SJCRH30 (cell line): ENCODE data around the gene MRPL38. TPM values are rescaled to one million over a fixed set of nuclear protein-coding genes. Genes with fewer than 3 reads are reported as not detected.
"Not testable (repeated sequence)": the region's sequence is repeated elsewhere in the genome, so short reads cannot be mapped to it uniquely, and the experiment has no call there.

Source experiments
- DNase-seq, 2 experiments: peaks; one replicate each; pipeline ENCODE4 v3.0.0-alpha.2; 2015 to 2020
- H3K27ac ChIP-seq: fragments of 250-450 bp; sonication (Bioruptor Pico); 2 replicates; pipeline ENCODE4 v1.5.1; 2020; ENCODE audit warnings: mild to moderate bottlenecking, moderate library complexity
- H3K27me3 ChIP-seq: fragments of 250-450 bp; sonication (Bioruptor Pico); 2 replicates; pipeline ENCODE4 v1.5.1; 2020; ENCODE audit warnings: mild to moderate bottlenecking, moderate library complexity
- H3K36me3 ChIP-seq: fragments of 250-450 bp; sonication (Bioruptor Pico); 2 replicates; pipeline ENCODE4 v1.5.1; 2020; ENCODE audit warnings: mild to moderate bottlenecking, moderate library complexity
- H3K4me1 ChIP-seq: fragments of 250-450 bp; sonication (Bioruptor Pico); 2 replicates; pipeline ENCODE4 v1.5.1; 2020; ENCODE audit warnings: mild to moderate bottlenecking, moderate library complexity
- H3K4me3 ChIP-seq: fragments of 250-450 bp; sonication (Bioruptor Pico); 2 replicates; pipeline ENCODE4 v1.5.1; 2020; ENCODE audit warnings: mild to moderate bottlenecking, moderate library complexity
- H3K9me3 ChIP-seq: fragments of 250-450 bp; sonication (Bioruptor Pico); replicated peaks from 2 replicates; pipeline ENCODE4 v1.5.1; 2020; ENCODE audit warnings: mild to moderate bottlenecking, moderate library complexity
- total RNA-seq: library from RNA; depleted of rRNA; stranded (reverse); fragments of >200 nt; shearing (Covaris generic); gene quantifications from 2 replicates; pipeline ENCODE4 v1.2.3, GENCODE V29; 2014

MRPL38 gene
- total RNA-seq, 1 experiment from 2014 or later: 43.6 TPM

DNA sequence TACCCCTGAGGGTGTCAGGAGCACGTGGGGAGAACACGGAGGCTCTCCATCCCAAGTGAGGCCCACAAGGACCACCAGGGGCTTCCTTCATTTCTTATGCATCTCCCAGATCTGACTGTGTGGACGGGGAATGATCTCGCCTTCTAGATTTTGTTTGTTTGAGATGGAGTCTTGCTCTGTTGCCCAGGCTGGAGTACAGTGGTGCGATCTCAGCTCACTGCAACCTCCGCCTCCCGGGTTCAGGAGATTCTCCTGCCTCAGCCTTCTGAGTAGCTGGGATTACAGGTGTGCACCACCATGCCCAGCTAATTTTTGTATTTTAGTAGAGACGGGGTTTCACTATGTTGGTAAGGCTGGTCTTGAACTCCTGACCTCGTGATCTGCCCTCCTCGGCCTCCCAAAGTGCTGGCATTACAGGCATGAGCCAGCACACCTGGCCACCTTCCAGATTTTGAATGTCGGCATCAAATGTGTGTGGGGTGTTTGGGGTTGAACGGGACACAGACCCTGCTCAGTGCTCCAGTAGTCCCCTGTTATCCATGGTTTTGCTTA lies 35.9 kb downstream of the MRPL38 start:
- H3K27ac ChIP-seq: peak overlapping the region; percentile 58
- peaks cover 40% of the 10 kb centered on the region for H3K4me1 ChIP-seq
- DNase-seq: not testable (repeated sequence)

DNA sequence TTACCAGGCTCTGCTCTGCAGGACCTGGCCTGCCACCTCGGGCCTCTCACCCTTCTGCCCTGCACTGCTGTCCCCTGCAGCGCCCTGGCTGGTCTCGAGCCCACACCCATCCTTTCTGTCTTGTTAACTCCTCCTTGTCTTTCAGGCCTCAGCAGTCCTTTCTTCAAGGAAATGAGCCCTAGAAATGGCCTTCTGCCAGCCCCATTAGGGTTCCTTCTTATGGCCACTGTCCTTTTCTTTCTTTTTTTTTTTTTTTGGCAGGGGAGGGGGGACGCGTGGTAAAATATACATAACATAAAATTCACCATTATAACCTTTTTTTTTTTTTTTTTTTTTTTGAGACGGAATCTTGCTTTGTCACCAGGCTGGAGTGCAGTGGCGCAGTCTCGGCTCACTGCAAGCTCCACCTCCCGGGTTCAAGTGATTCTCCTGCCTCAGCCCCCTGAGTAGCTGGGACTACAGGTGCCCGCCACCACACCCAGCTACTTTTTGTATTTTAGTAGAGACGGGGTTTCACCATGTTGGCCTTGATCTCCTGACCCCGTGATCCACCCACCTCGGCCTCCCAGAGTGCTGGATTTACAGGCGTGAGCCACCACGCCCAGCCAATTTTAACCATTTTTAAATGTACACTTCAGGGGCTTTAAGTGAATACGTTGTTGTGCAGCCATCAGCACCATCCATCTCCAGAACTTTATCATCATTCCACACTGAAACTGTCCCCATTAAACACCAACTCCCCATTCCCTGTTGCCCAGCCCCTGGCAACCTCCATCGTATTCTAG lies 39.1 kb downstream of the MRPL38 start:
- H3K27ac ChIP-seq, H3K27me3 ChIP-seq, H3K36me3 ChIP-seq, H3K4me3 ChIP-seq, H3K9me3 ChIP-seq, DNase-seq: not testable (repeated sequence)
- peaks cover 44% of the 10 kb centered on the region for H3K4me1 ChIP-seq

More for the DNA sequence above, 35.9 kb downstream of the MRPL38 start:
- H3K36me3 ChIP-seq, H3K27me3 ChIP-seq, H3K9me3 ChIP-seq: not testable (repeated sequence)
- H3K4me3 ChIP-seq: peak overlapping the region; percentile 32

DNA sequence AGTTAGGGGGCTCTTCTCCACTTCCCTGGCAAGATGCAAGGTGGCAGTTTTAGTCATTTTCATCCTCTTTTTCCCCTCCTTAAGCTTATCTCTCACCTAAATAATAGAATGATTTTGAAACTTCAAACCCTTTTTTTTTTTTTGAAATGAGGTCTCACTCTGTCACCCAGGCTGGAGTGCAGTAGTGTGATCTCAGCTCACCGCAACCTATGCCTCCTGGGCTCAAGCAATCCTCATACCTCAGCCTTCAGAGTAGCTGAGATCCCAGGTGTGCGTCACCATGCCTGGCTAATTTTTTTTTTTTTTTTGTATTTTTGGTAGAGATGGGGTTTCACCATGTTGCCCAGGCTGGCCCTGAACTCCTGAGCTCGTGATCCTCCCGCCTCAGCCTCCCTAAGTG lies 39.8 kb downstream of the MRPL38 start:
- not testable (repeated sequence) for H3K4me3 ChIP-seq, DNase-seq, H3K27me3 ChIP-seq, H3K27ac ChIP-seq, H3K36me3 ChIP-seq, H3K9me3 ChIP-seq
- H3K4me1 ChIP-seq: peaks cover 41% of the 10 kb centered on the region

DNA sequence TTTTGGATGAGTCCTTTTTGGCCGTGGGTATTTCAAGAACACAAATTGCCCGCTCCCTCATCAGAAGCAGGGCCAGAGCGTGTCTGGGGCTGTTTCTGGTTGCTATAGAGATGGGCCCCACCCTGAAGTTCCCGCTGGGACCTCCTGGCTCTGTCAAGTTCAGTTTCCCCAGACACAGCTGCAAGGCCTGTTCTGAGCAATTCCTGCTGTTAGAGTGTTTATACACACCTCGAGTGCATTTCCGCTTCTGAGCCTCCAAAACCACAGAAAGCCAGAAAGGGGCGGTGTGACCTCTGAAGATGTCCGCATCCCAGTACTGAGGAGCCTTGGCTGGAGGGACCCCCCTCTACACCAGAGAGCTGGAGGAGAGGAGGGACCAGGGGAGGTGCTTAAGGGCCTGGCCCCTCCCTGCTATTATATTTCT lies 40.2 kb downstream of the MRPL38 start:
- Histone ChIP-seq H3K4me1 (peaks cover 37% of the 10 kb centered on the region), H3K36me3 (no peaks in the 10 kb centered on the region), H3K27me3 (no peaks in the 10 kb centered on the region), H3K27ac (no peak overlapping the region; the same call in 1 of the 2 replicates), H3K4me3 (no peak overlapping the region), H3K9me3 (no peaks in the 10 kb centered on the region)
- DNase-seq: peak; percentile 94 to 98

DNA sequence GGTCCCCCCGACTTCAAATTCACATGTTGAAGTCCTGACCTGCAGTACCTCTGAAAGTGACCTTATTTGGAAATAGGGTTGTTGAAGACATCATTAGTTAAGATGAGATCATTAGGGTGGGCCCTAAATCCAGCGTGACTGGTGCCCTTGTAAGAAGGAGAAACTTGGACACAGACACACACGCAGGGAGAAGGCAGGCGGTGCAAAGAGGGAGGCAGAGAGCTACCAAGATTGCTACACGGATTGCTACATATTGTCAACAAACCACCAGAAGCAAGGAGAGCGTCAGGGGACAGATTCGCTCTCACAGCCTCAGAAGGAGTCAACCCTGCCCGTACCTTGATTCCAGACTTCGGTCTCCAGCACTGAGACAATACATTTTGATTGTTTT lies 42.8 kb downstream of the MRPL38 start:
- DNase-seq: peak in 1 of 2 experiments; percentile 52
- Histone ChIP-seq H3K4me3 (no peak overlapping the region), H3K36me3 (no peaks in the 10 kb centered on the region), H3K4me1 (peaks cover 28% of the 10 kb centered on the region), H3K27me3 (no peaks in the 10 kb centered on the region), H3K9me3 (no peaks in the 10 kb centered on the region), H3K27ac (no peak overlapping the region)

DNA sequence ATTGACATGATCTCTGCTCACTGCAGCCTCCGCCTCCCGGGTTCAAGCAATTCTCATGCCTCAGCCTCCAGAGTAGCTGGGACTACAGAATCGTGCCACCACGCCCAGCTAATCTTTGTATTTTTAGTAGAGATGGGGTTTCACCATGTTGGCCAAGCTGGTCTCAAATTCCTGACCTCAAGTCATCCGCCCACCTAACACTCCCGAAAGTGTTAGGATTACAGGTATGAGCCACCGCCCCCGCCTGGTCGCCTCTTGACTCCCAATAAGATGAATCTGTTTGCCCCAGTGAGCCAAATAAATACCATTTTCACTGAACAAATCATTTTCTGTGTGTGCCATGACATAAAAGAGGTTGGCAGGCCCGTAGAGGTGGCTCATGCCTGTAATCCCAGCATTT lies 45.3 kb downstream of the MRPL38 start:
- not testable (repeated sequence) for H3K4me3 ChIP-seq, H3K27me3 ChIP-seq, H3K27ac ChIP-seq, H3K9me3 ChIP-seq, DNase-seq, H3K36me3 ChIP-seq
- H3K4me1 ChIP-seq: peaks cover 28% of the 10 kb centered on the region

DNA sequence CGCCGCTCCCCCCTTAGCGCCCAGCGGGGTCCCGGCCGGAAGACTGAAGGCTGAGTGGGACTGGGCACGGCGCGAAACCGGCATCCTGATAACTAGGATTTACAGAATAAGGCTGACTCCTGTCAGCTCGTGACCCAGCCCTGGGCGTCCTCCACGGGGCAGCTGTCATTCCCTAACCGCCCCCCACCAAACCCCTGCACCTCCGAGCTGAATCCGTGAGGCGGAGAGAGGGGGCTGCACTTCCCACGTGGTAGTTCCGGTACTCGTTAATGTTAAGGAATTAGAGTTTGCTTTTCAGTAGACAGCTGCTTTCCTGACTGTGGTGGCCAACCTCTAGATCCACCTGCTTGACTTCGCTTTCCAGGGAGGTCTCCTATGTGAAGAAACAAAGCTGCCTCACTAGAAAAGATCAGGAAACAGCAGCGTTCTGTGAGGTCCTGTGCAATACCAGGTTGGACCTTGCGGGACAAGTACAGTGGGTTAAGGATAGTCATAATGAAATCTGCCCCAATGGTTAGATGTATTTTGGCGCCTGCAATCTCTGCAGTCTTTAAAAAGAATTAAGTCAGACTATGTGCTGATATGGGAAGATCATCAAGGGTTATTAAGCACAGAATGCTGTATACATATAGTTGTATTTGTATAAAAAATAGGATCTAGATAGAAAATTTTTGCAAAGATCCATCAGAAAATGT lies 48.5 kb downstream of the MRPL38 start:
- H3K4me3 ChIP-seq: peak overlapping the region; percentile 69
- peak overlapping the region; percentile 92 for H3K27ac ChIP-seq
- no peaks in the 10 kb centered on the region for H3K9me3 ChIP-seq
- H3K27me3 ChIP-seq: no peaks in the 10 kb centered on the region
- peaks cover 11% of the 10 kb centered on the region for H3K4me1 ChIP-seq
- peaks cover 2% of the 10 kb centered on the region; the same call in 1 of the 2 replicates for H3K36me3 ChIP-seq
- peak in 1 of 2 experiments; percentile 85 for DNase-seq

DNA sequence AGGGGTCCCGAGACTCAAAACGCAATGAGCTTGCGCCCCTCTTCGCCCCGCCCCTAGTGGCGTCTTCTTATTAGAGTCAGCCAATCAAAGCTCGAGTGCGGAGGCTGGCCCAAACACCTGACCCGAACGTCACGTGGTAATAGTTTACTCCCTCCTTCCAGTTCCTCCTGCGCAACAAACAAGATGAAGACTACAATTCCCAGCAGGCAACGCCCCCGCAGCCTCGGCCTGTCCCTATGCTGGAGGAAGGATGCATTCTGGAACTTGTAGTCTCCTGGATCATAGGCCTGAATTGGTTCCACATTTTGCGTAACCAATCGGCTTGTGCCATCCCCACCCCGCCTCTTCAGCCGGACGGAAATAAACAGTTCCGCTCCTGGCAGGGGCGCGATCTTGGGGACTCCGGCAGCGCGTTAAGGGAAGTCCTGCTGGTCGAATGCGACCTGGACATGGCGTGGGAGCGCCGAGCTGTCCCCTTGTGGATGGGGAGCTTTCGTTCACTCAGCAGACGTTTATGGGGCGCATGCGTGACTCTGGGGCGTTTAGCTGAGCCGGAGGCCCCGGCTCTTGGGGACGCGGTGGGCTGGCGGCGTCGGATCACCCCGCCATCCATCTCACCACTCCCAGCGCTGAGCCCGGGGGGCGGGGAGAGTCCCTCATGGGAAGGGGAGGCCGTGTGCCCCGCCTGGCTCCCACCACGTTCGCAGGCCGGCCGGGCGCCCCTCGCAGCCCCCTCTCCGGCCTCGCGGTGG lies 49.2 kb downstream of the MRPL38 start, which contains the start of gene WBP2:
WBP2 (minus strand) TSS at position 26 of the 752 bp plus-strand sequence. CDS start 38 bp downstream, outside the sequence.
- Histone ChIP-seq H3K4me3 (peak within 1 kb of the TSS; percentile 69), H3K4me1 (peaks cover 11% of the 10 kb centered on the region), H3K27me3 (no peaks in the 10 kb centered on the region), H3K27ac (peak within 1 kb of the TSS; percentile 92), H3K36me3 (peaks cover 5% of the 10 kb centered on the region; the same call in 1 of the 2 replicates), H3K9me3 (no peaks in the 10 kb centered on the region)
- DNase-seq: peak; percentile 100

DNA sequence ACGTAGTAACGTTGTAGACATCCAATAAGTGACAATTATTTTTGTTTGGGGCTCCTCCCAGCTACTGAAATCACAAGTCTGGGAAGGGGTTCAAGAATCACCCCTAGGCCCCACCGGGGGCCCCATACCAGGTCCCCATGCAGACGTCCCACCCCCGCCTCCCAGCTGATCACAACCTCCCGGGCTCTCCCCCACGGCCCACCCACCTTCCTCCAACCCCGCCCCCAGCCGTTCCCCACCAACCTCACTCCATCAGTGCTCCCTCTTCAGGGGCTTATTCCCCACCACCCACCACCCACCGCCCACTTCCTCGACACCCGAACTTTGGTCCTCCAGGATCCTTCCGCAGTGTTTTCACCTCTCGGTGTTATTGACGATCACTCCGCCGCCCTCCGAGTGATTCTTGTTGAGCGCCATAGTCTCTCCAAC lies 49.8 kb downstream of the MRPL38 start:
- Histone ChIP-seq H3K27ac (no peak overlapping the region; the same call in 1 of the 2 replicates), H3K4me1 (peaks cover 11% of the 10 kb centered on the region), H3K36me3 (peaks cover 5% of the 10 kb centered on the region; the same call in 1 of the 2 replicates), H3K27me3 (no peaks in the 10 kb centered on the region), H3K4me3 (peak overlapping the region; percentile 69), H3K9me3 (no peaks in the 10 kb centered on the region)
- no peak for DNase-seq

DNA sequence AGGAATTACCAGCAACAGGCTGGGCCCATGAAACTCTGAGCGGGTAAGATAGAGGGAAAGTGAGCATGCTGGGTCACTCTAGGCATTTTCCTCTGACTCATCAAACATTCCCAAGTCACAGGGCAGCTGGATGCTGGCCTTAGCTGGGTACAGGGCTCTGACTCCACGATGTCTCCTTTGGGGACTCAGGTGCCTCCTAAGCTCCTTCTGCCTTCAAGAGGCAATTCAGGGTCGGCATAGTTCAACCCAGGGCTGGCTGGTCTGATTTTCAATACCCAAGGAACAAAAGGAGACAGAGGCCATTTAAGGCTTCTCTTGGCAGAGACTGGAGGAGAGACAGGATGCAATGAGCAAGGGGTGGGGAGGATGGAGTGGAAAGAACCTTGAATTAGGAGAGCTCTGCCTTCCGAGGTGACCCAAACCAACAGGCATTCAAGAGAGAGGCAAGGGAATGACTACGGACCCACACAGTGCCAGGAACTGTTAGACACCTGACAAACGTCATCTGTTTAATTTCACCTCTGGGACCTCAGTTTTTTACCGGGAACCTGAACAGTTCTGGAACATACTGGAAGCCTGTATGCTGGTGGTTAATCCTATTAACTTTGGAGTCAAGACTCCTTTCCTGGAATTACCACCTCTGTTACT lies 50.5 kb downstream of the MRPL38 start:
- H3K9me3 ChIP-seq: no peaks in the 10 kb centered on the region
- peaks cover 11% of the 10 kb centered on the region for H3K36me3 ChIP-seq
- peak overlapping the region; percentile 69 for H3K4me3 ChIP-seq
- H3K4me1 ChIP-seq: peaks cover 11% of the 10 kb centered on the region
- DNase-seq: no peak
- H3K27me3 ChIP-seq: no peaks in the 10 kb centered on the region
- H3K27ac ChIP-seq: no peak overlapping the region; the same call in 1 of the 2 replicates

DNA sequence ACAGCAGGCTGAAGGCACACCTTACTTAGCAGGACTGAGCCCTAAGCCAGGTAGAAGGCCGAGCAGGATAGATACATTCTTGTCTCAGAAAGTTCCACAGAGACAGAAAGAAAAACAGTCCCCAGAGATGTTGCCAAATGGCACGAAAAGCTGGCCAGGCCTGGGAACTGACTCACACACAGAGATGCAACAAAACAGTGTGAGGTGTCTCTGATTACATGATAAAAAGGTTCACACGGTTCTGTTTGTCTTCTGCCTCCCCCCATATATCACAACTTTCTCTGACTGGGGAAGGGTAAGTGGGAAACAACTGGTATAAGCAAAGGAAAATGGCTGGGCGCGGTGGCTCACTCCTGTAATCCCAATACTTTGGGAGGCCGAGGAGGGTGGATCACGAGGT lies 51.3 kb downstream of the MRPL38 start:
- Histone ChIP-seq H3K9me3 (no peaks in the 10 kb centered on the region), H3K4me3 (no peak overlapping the region), H3K27ac (no peak overlapping the region), H3K36me3 (peaks cover 15% of the 10 kb centered on the region), H3K27me3 (no peaks in the 10 kb centered on the region), H3K4me1 (peaks cover 11% of the 10 kb centered on the region)
- DNase-seq: no peak

DNA sequence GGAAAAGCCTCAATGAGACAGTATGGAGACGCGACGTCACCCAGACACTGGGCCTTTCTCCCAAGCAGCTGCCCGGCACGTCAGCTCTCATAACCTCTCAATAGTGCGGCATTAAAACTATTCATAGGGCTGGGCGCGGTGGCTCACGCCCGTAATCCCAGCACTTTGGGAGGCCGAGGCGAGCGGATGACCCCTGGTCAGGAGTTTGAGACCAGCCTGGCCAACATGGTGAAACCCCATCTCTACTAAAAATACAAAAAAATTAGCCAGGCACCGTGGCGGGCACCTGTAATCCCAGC lies 53.0 kb downstream of the MRPL38 start:
- not testable (repeated sequence) for H3K27ac ChIP-seq, H3K27me3 ChIP-seq, DNase-seq, H3K4me3 ChIP-seq, H3K9me3 ChIP-seq
- Histone ChIP-seq H3K36me3 (peaks cover 25% of the 10 kb centered on the region), H3K4me1 (peaks cover 11% of the 10 kb centered on the region)

DNA sequence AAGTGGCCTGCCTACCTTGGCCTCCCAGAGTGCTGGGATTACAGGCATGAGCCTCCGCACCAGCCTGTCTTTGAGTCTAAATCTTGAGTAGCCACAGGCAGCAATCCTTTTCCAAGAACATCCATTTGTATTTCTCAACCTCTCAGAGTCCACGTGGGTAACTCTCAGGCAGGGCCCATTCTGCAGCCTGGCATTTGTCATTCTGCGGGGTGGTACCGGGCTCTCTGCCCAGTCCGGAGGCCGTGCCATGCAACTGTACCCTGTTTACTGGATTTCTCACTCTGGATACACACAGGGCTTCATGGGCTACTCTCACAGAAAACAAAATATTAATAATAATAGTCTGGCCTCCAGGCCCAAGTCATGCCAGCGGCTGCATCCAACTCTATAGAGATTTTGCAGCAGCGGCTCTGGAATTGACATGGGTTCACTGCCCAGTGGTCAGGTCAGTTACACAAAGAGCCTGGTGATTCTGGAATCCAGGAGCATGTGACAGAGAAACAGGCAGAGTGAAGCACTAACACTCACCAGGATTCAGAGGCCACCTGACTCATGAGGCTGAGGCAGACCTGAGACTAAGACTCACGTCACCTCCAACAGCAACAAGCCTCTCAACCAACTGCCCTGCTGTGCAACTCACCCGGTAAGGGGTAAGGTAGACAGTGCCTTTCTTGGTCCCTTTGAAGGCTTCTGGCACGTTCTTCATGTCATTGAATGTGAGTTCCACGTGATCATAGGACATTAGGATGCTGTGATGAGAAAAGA lies 53.6 kb downstream of the MRPL38 start:
- Histone ChIP-seq H3K27me3 (no peaks in the 10 kb centered on the region), H3K9me3 (no peaks in the 10 kb centered on the region), H3K27ac (no peak overlapping the region), H3K4me3 (no peak overlapping the region), H3K36me3 (peaks cover 25% of the 10 kb centered on the region), H3K4me1 (peaks cover 7% of the 10 kb centered on the region)
- DNase-seq: no peak

DNA sequence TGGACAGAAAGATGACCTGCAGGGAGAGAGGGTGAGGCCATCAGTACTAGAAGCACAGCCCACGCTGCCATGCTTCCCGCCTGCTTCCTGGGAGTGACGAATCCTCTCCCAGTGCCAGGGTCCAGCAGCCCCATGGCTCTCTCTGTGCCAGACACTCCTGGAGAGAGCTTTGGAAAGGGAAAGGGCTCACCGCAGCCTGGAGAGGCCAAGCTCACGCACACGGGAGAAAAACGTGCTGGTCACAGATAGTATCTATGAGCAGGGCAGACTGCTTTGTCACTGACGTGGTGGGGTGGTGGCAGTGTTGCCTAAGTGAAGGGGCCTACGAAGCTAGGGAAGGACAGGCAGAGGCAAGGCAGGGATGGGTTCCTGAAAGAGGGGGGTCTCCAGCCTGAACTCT lies 55.0 kb downstream of the MRPL38 start:
- Histone ChIP-seq H3K9me3 (no peaks in the 10 kb centered on the region), H3K4me1 (peaks cover 21% of the 10 kb centered on the region), H3K27ac (no peak overlapping the region), H3K36me3 (peaks cover 25% of the 10 kb centered on the region), H3K4me3 (no peak overlapping the region), H3K27me3 (no peaks in the 10 kb centered on the region)
- no peak for DNase-seq
